GM21367 (cell line): ENCODE results near the gene TRIM2.
"Not testable (repeated sequence)": the region's sequence is repeated elsewhere in the genome, so short reads cannot be mapped to it uniquely, and the experiment has no call there.

Experiments used
- ATAC-seq: cut with Tn5 transposase; IDR thresholded peaks from one replicate; pipeline ENCODE4 v1.9.1; 2021; ENCODE audit not compliant: unreplicated experiment

The TRIM2 gene

GRCh38 chr4:153186046-153186728 is 18.1 kb upstream of the TRIM2 start:
- ATAC-seq, result no peak

- no peak for ATAC-seq
Observed at GRCh38 chr4:153189016-153189801, 15.0 kb upstream of the TRIM2 start.

- no peak for ATAC-seq
Observed at GRCh38 chr4:153191795-153192363, 12.4 kb upstream of the TRIM2 start.

GRCh38 chr4:153197301-153197700 is 6.9 kb upstream of the TRIM2 start:
- no peak for ATAC-seq

- ATAC-seq, result no peak
Observed at GRCh38 chr4:153198719-153199118, 5.5 kb upstream of the TRIM2 start.

- not testable (repeated sequence) for ATAC-seq
Observed at GRCh38 chr4:153203746-153204145, 497 bp upstream of the TRIM2 start.

GRCh38 chr4:153204728-153205648 is 745 bp downstream of the TRIM2 start:
- ATAC-seq, result no peak

- ATAC-seq, result no peak
Observed at GRCh38 chr4:153205757-153206156, 1.5 kb downstream of the TRIM2 start.

GRCh38 chr4:153206534-153206933 is 2.3 kb downstream of the TRIM2 start:
- ATAC-seq, result no peak

GRCh38 chr4:153207027-153207426 is 2.8 kb downstream of the TRIM2 start:
- no peak for ATAC-seq

GRCh38 chr4:153207567-153207966 is 3.3 kb downstream of the TRIM2 start:
- no peak for ATAC-seq

GRCh38 chr4:153209410-153209809 is 5.2 kb downstream of the TRIM2 start:
- ATAC-seq, result no peak

- no peak for ATAC-seq
Observed at GRCh38 chr4:153210727-153211126, 6.5 kb downstream of the TRIM2 start.

- no peak for ATAC-seq
Observed at GRCh38 chr4:153211986-153212728, 7.9 kb downstream of the TRIM2 start.

- ATAC-seq, result no peak
Observed at GRCh38 chr4:153212736-153213135, 8.5 kb downstream of the TRIM2 start.

- no peak for ATAC-seq
Observed at GRCh38 chr4:153215921-153216320, 11.7 kb downstream of the TRIM2 start.

- no peak for ATAC-seq
Observed at GRCh38 chr4:153216546-153216945, 12.3 kb downstream of the TRIM2 start.

- ATAC-seq, result no peak
Observed at GRCh38 chr4:153217440-153217839, 13.2 kb downstream of the TRIM2 start.

GRCh38 chr4:153218961-153219360 is 14.7 kb downstream of the TRIM2 start:
- no peak for ATAC-seq

GRCh38 chr4:153220682-153221395 is 16.6 kb downstream of the TRIM2 start:
- no peak for ATAC-seq
